HepG2 (cell line): Measurements from ENCODE around the gene MAP2K2. TPM values are rescaled to one million over a fixed set of nuclear protein-coding genes. Genes with fewer than 3 reads are reported as not detected.

ENCODE experiments used
- ATAC-seq: fragments of 200-7000 bp; cut with Tn5 transposase; 3 replicates; pipeline ENCODE4 v1.9.1; 2020; ENCODE audit warnings: mild to moderate bottlenecking, moderate library complexity
- BruUV-seq: library from RNA; stranded (reverse); fragments of 400-500 nt; replicated peaks from 2 replicates; lab custom pipeline; 2021; lab: Mats Ljungman, UMichigan
- CTCF ChIA-PET: fragments of 300-600 bp; formaldehyde crosslinking; extraction: SDS; loops from one replicate; lab custom pipeline; 2021; ENCODE audit warnings: low total read pairs, inconsistent platforms, low intra/inter-chr PET ratio; lab: Yijun Ruan, JAX
- POLR2A ChIA-PET: fragments of 350-600 bp; sonication (Branson Sonifier 250); formaldehyde crosslinking; loops from one replicate; lab custom pipeline; 2020; ENCODE audit warnings: antibody characterized with exemption, inconsistent platforms; lab: Yijun Ruan, JAX
- DNase-seq: peaks from one replicate; pipeline ENCODE4 v3.0.0-alpha.2; 2015; ENCODE audit warnings: low spot score
- FAIRE-seq: peaks from 3 replicates; lab custom pipeline; 2011; peaks lifted over from hg19 to GRCh38; lab: Jason Lieb, UNC
- H2AFZ ChIP-seq: one replicate; pipeline ENCODE4 v1.6.1; 2011; ENCODE audit warnings: low read length, inconsistent platforms
- H3K27ac ChIP-seq: fragments of 300-600 bp; 3 replicates; pipeline ENCODE4 v1.8.0; 2011; ENCODE audit warnings: mixed run types, mild to moderate bottlenecking, mixed read lengths, low read length, inconsistent platforms; ENCODE audit not compliant: insufficient read depth; ENCODE audit errors: extremely low read length
- H3K27me3 ChIP-seq, 2 experiments: fragments of 200-600 bp in 1 of 2; 2 replicates in 1 of 2; 3 replicates in 1 of 2; pipeline versions ENCODE4 v1.6.0 to v1.8.0; 2011; ENCODE audit warnings: low read length in 2 of 2, mild to moderate bottlenecking in 2 of 2, moderate library complexity in 2 of 2, inconsistent platforms in 1 of 2; ENCODE audit not compliant: insufficient read depth in 2 of 2, control insufficient read depth in 1 of 2
- H3K36me3 ChIP-seq, 2 experiments: fragments of 200-600 bp in 1 of 2; replicated peaks in 1 of 2; 2 replicates in 1 of 2; 3 replicates in 1 of 2; pipeline versions ENCODE4 v1.5.1 to v1.8.0; 2011; ENCODE audit warnings: low read length in 2 of 2, inconsistent platforms in 1 of 2; ENCODE audit not compliant: insufficient read depth in 2 of 2, control insufficient read depth in 1 of 2
- H3K4me1 ChIP-seq: 2 replicates; pipeline ENCODE4 v1.5.1; 2012; ENCODE audit warnings: low read length, inconsistent platforms; ENCODE audit not compliant: insufficient read depth
- H3K4me2 ChIP-seq: 2 replicates; pipeline ENCODE4 v1.6.0; 2011; ENCODE audit warnings: low read depth, low read length, inconsistent platforms
- H3K4me3 ChIP-seq, 3 experiments: fragments of 200-600 bp in 1 of 3; sonication (generic), shearing (Covaris generic) in 1 of 3; replicated peaks in 1 of 3; 2 replicates each; pipeline ENCODE4 v1.5.1; 2011 to 2016; ENCODE audit warnings: low read length in 3 of 3, inconsistent platforms in 2 of 3, low read depth in 2 of 3, mild to moderate bottlenecking in 2 of 3, control low read depth in 1 of 3, mixed read lengths in 1 of 3; ENCODE audit not compliant: insufficient read depth in 1 of 3
- H3K79me2 ChIP-seq: one replicate; pipeline ENCODE4 v1.6.1; 2011; ENCODE audit warnings: low read length, inconsistent platforms; ENCODE audit not compliant: insufficient read depth
- H3K9ac ChIP-seq: 2 replicates; pipeline ENCODE4 v1.6.0; 2011; ENCODE audit warnings: mild to moderate bottlenecking, low read depth, low read length, inconsistent platforms; ENCODE audit not compliant: insufficient read depth
- H3K9me3 ChIP-seq: 2 replicates; pipeline ENCODE4 v1.5.1; 2012; ENCODE audit warnings: mild to moderate bottlenecking, low read length
- H4K20me1 ChIP-seq: 2 replicates; pipeline ENCODE4 v1.6.0; 2011; ENCODE audit warnings: inconsistent platforms, mild to moderate bottlenecking, low read length, moderate library complexity; ENCODE audit not compliant: insufficient read depth
- EED ChIP-seq: sonication (generic); formaldehyde crosslinking; IDR thresholded peaks from 2 replicates; pipeline ENCODE4 v1.5.0; 2020; ENCODE audit warnings: mild to moderate bottlenecking, missing genetic modification reagents
- FOXA3 ChIP-seq: IDR thresholded peaks from 2 replicates; pipeline ENCODE4 v1.6.1; 2016; ENCODE audit warnings: missing genetic modification reagents, missing compliant biosample characterization
- HNF4G ChIP-seq, 2 experiments: sonication (generic) in 1 of 2; formaldehyde crosslinking in 1 of 2; IDR thresholded peaks; 2 replicates each; pipeline versions ENCODE4 v1.4.0 to v1.6.1; 2011 to 2020; ENCODE audit warnings: borderline replicate concordance in 2 of 2, low read depth in 2 of 2, mild to moderate bottlenecking in 2 of 2, low read length in 1 of 2, missing genetic modification reagents in 1 of 2, moderate library complexity in 1 of 2
- KLF12 ChIP-seq: sonication (generic); formaldehyde crosslinking; IDR thresholded peaks from 2 replicates; pipeline ENCODE4 v1.4.0; 2020; ENCODE audit warnings: missing genetic modification reagents, borderline replicate concordance
- LCORL ChIP-seq, 2 experiments: fragments of 450-650 bp in 1 of 2; sonication (generic) in 1 of 2; formaldehyde crosslinking in 1 of 2; IDR thresholded peaks; 2 replicates each; pipeline versions ENCODE4 v1.5.0 to v1.6.1; 2017 to 2020; ENCODE audit warnings: antibody characterized with exemption in 1 of 2, missing genetic modification reagents in 1 of 2
- NCOR1 ChIP-seq: fragments of 200-600 bp; sonication (generic); IDR thresholded peaks from 2 replicates; pipeline ENCODE4 v1.7.0; 2017; ENCODE audit warnings: antibody characterized with exemption, low read length, borderline replicate concordance
- NR3C1 ChIP-seq: sonication (generic); formaldehyde crosslinking; IDR thresholded peaks from 2 replicates; pipeline ENCODE4 v1.4.0; 2020; ENCODE audit warnings: missing genetic modification reagents
- SALL1 ChIP-seq: sonication (generic); formaldehyde crosslinking; IDR thresholded peaks from 2 replicates; pipeline ENCODE4 v1.8.0; 2022; ENCODE audit warnings: mild to moderate bottlenecking, missing genetic modification reagents
- THRA ChIP-seq: sonication (generic); formaldehyde crosslinking; IDR thresholded peaks from 2 replicates; pipeline ENCODE4 v1.4.0; 2020; ENCODE audit warnings: missing genetic modification reagents, borderline replicate concordance
- TRAFD1 ChIP-seq: sonication (generic); formaldehyde crosslinking; IDR thresholded peaks from 2 replicates; pipeline ENCODE4 v1.5.1; 2020; ENCODE audit warnings: missing genetic modification reagents, mild to moderate bottlenecking, borderline replicate concordance
- ZBTB8A ChIP-seq: sonication (generic); formaldehyde crosslinking; IDR thresholded peaks from 2 replicates; pipeline ENCODE4 v1.4.0; 2020; ENCODE audit warnings: mild to moderate bottlenecking, low read depth, missing genetic modification reagents, borderline replicate concordance
- ZNF615 ChIP-seq: sonication (generic); formaldehyde crosslinking; IDR thresholded peaks from 2 replicates; pipeline ENCODE4 v1.5.0; 2020; ENCODE audit warnings: mild to moderate bottlenecking, missing genetic modification reagents, borderline replicate concordance
- ZNF670 ChIP-seq: sonication (generic); formaldehyde crosslinking; IDR thresholded peaks from 2 replicates; pipeline ENCODE4 v1.8.0; 2022; ENCODE audit warnings: mild to moderate bottlenecking, missing genetic modification reagents, borderline replicate concordance
- ZNF800 ChIP-seq: sonication (generic); formaldehyde crosslinking; IDR thresholded peaks from 2 replicates; pipeline ENCODE4 v1.4.0; 2020; ENCODE audit warnings: missing genetic modification reagents
- ZNF891 ChIP-seq: sonication (generic); formaldehyde crosslinking; IDR thresholded peaks from 2 replicates; pipeline ENCODE4 v1.5.0; 2020; ENCODE audit warnings: mild to moderate bottlenecking, missing genetic modification reagents
- WGBS: methylation state at CpG from one replicate; pipeline ENCODE4 v1.1.6; 2017; ENCODE audit warnings: low lambda C conversion rate; 5-methylcytosine and 5-hydroxymethylcytosine counted together
- in situ Hi-C: cut with HindIII; loops from 2 replicates; pipeline ENCODE4 v1.10.0; 2017; ENCODE audit warnings: low pct_unique_long_range_greater_than_20kb; ENCODE audit not compliant: extremely low pct_ligation_motif_present
- intact Hi-C: fragments of 100-400 bp; cut with micrococcal nuclease; formaldehyde crosslinking; loops from one replicate; pipeline ENCODE4 v1.10.0; 2022; ENCODE audit not compliant: unreplicated experiment
- polyA plus RNA-seq, 8 experiments: library from polyadenylated mRNA; depleted of rRNA in 3 of 8; stranded (reverse) in 7 of 8; unstranded in 1 of 8; fragments of >200 nt; fragmentation: Illumina TruSeq in 4 of 8; extraction: Trizol in 4 of 8; gene quantifications; 2 replicates each; pipeline versions ENCODE4 v1.2.1 to v1.2.3, GENCODE V29; 2011 to 2016; ENCODE audit warnings: low read depth in 4 of 8, missing spikeins in 1 of 8, mixed read lengths in 1 of 8; ENCODE audit not compliant: insufficient read depth in 1 of 8
- total RNA-seq, 5 experiments: library from RNA; depleted of rRNA; stranded (reverse); fragments of >200 nt; fragmentation: Illumina TruSeq; extraction: Trizol; gene quantifications; 2 replicates each; pipeline ENCODE4 v1.2.3, GENCODE V29; 2016; ENCODE audit warnings: low read depth in 1 of 5

The MAP2K2 gene
- total and polyA plus RNA-seq, 2 of the 13 experiments (the other 11 are each of a cell fraction or from before 2014, with no cell fraction given), result 70.3 to 80.9 TPM

- TF ChIP-seq TRAFD1 (CRISPR knock-in tag), result no peak
- no peak; the same call in 1 of the 2 replicates for TF ChIP-seq ZNF670 (CRISPR knock-in tag)
- TF ChIP-seq ZBTB8A, result no peak
Observed at GRCh38 chr19:4123615-4124568, at the start of gene MAP2K2 (continued).

- Histone ChIP-seq H3K27ac (no peak overlapping the region), H3K9me3 (no peaks in the 10 kb centered on the region), H3K4me1 (no peaks in the 10 kb centered on the region), H3K79me2 (no peaks in the 10 kb centered on the region), H3K9ac (no peak overlapping the region), H3K4me2 (no peak overlapping the region), H3K4me3 (no peak overlapping the region), H4K20me1 (peaks cover 4% of the 10 kb centered on the region; the same call in 1 of the 2 replicates), H3K27me3 (no peaks in the 10 kb centered on the region), H2AFZ (no peak overlapping the region), H3K36me3 (peaks cover 0 to 2% of the 10 kb centered on the region in 2 experiments; a peak in 1 of 5 replicates)
- in situ Hi-C loops (no loop called here), intact Hi-C loops (no loop called here)
- ChIA-PET POLR2A (no interaction called here), CTCF (no interaction called here)
- ATAC-seq, result peak; percentile 76
- FAIRE-seq, result no peak
- WGBS, result 64% methylated on average over 20 of the region's 45 CpGs
- BruUV-seq, result no TSS peak
- no peak for DNase-seq
- no peak for TF ChIP-seq HNF4G (IDR thresholded peaks at IDR 0.05; ENCODE audit: borderline replicate concordance, low read depth, low read length)
- TF ChIP-seq HNF4G (CRISPR knock-in tag; IDR thresholded peaks at IDR 0.05; ENCODE audit: borderline replicate concordance, low read depth), result no peak
- no peak for TF ChIP-seq NR3C1 (CRISPR knock-in tag)
- peak; percentile 65; the same call in 1 of the 2 replicates for TF ChIP-seq THRA (CRISPR knock-in tag)
- TF ChIP-seq LCORL (IDR thresholded peaks at IDR 0.05), result no peak
- TF ChIP-seq LCORL (CRISPR knock-in tag; IDR thresholded peaks at IDR 0.05), result no peak
- TF ChIP-seq ZNF615 (CRISPR knock-in tag), result no peak
- no peak for TF ChIP-seq ZNF891
- peak; percentile 87 for TF ChIP-seq EED (CRISPR knock-in tag)
- 0 out of 2 replicates have a peak, but pooled peaks have one; percentile 26 for TF ChIP-seq KLF12 (CRISPR knock-in tag)
- TF ChIP-seq ZNF800 (CRISPR knock-in tag), result no peak
- no peak for TF ChIP-seq FOXA3 (CRISPR knock-in tag)
- TF ChIP-seq SALL1 (CRISPR knock-in tag), result peak; percentile 84
- no peak for TF ChIP-seq NCOR1
Observed at GRCh38 chr19:4172861-4173473, 49.0 kb upstream of the MAP2K2 start.
